Measurements from ENCODE around the gene UTP14C. TPM values are rescaled to one million over a fixed set of nuclear protein-coding genes. Genes with fewer than 3 reads are reported as not detected.
A peak's percentile ranks its signal among the peaks of the same experiment; 100 is the strongest.

The UTP14C gene
- total RNA-seq, 1 donor from 2014 or later, result 19.1 TPM

DNA sequence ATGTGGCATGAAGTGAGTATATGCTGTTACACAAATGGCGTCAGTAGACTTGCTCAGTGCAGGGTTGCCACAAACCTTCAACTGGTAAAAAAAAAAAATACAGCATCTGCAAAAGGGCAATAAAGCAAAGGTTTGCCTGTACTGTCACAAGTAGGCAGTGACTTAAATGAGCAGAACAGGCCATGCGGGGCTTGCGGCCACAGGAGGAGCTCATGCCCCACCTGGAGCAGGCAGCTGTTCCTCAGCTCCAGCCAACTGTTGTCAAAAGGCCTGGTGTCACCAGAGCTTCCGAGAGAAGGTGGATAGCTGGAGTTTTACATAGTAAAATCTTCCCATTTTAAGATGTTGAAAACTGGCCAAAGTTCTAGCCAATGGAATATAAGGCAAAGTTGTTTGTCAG is 20.9 kb upstream of the UTP14C start:
- H3K36me3 Mint-ChIP-seq (ENCODE audit: unreplicated experiment), result no peaks in the 10 kb centered on the region
- peaks cover 6% of the 10 kb centered on the region for H3K9me3 Mint-ChIP-seq (ENCODE audit: unreplicated experiment)
- TF ChIP-seq, protein P1, sequence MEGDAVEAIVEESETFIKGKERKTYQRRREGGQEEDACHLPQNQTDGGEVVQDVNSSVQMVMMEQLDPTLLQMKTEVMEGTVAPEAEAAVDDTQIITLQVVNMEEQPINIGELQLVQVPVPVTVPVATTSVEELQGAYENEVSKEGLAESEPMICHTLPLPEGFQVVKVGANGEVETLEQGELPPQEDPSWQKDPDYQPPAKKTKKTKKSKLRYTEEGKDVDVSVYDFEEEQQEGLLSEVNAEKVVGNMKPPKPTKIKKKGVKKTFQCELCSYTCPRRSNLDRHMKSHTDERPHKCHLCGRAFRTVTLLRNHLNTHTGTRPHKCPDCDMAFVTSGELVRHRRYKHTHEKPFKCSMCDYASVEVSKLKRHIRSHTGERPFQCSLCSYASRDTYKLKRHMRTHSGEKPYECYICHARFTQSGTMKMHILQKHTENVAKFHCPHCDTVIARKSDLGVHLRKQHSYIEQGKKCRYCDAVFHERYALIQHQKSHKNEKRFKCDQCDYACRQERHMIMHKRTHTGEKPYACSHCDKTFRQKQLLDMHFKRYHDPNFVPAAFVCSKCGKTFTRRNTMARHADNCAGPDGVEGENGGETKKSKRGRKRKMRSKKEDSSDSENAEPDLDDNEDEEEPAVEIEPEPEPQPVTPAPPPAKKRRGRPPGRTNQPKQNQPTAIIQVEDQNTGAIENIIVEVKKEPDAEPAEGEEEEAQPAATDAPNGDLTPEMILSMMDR (IDR thresholded peaks at IDR 0.05; ENCODE audit: partially characterized antibody, unreplicated experiment), result no peak
- H3K4me3 Mint-ChIP-seq (ENCODE audit: unreplicated experiment), result no peak overlapping the region
- H3K27ac Mint-ChIP-seq (ENCODE audit: unreplicated experiment), result no peak overlapping the region
- DNase-seq, result no peak
- peaks cover 3% of the 10 kb centered on the region for H3K27me3 Mint-ChIP-seq (ENCODE audit: unreplicated experiment)
- H3K4me1 Mint-ChIP-seq (ENCODE audit: low read depth, unreplicated experiment), result peaks cover 22% of the 10 kb centered on the region

DNA sequence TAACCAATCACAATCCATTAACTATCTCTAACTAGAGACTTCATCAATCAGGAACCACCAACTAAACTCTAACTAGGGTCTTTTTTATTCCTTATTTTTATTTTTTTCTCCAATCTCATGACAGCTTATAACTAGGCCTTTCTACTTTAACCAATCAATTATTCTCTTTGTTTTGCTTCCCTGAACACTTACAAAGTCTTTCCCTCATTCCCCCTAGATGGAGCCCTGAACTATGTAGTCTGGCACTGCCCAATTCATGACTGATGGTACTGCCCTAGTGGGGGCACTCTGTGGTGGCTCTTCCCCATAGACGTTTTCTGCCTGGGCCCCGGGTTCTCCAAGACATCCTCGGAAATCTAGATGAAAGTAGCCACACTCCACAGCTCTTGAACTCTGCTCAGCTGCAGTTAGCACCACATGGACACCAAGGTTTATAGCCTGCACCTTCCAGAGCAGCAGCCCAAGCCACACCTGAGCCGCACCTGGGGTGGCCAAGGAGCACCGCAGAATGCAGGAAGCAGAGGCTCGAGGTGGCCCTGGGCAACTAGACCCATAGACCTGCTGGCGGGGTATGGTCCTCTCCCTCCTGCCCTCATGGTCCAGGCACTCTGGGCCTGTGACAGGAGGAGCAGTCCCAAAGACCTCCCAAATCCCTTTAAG is 19.9 kb upstream of the UTP14C start:
- peaks cover 3% of the 10 kb centered on the region for H3K27me3 Mint-ChIP-seq (ENCODE audit: unreplicated experiment)
- TF ChIP-seq, protein P1 (IDR thresholded peaks at IDR 0.05; ENCODE audit: partially characterized antibody, unreplicated experiment), result no peak
- no peak overlapping the region for H3K4me3 Mint-ChIP-seq (ENCODE audit: unreplicated experiment)
- no peaks in the 10 kb centered on the region for H3K36me3 Mint-ChIP-seq (ENCODE audit: unreplicated experiment)
- DNase-seq, result no peak
- H3K27ac Mint-ChIP-seq (ENCODE audit: unreplicated experiment), result peak overlapping the region; percentile 44
- peaks cover 6% of the 10 kb centered on the region for H3K9me3 Mint-ChIP-seq (ENCODE audit: unreplicated experiment)
- H3K4me1 Mint-ChIP-seq (ENCODE audit: low read depth, unreplicated experiment), result peaks cover 11% of the 10 kb centered on the region

DNA sequence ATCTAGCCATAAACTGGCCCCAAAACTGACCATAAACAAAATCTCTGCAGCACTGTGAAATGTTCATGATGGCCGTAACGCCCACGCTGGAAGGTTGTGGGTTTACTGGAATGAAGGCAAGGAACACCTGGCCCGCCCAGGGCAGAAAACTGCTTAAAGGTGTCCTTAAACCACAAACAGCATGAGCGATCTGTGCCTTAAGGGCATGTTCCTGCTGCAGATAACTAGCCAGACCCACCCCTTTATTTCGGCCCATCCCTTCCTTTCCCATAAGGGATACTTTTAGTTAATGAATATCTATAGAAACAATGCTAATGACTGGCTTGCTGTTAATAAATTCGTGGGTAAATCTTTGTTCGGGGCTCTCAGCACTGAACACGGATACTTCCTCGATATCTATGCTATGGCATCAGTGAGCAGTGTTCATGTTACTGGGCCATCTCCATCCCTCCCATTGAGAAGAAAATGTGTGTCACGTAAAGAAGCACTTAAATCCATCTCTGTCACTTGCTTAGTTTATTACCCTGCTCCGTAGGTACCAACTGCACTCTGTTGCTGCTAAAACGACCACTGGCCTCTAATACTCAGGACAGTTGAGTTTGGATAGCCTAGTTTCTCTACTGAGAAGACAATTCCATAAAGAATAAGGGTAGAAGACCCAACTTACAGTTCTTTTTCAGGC is 18.5 kb upstream of the UTP14C start:
- DNase-seq, result no peak
- peaks cover 6% of the 10 kb centered on the region for H3K4me1 Mint-ChIP-seq (ENCODE audit: low read depth, unreplicated experiment)
- TF ChIP-seq, protein P1 (IDR thresholded peaks at IDR 0.05; ENCODE audit: partially characterized antibody, unreplicated experiment), result no peak
- H3K27ac Mint-ChIP-seq (ENCODE audit: unreplicated experiment), result no peak overlapping the region
- H3K27me3 Mint-ChIP-seq (ENCODE audit: unreplicated experiment), result peaks cover 4% of the 10 kb centered on the region
- peaks cover 6% of the 10 kb centered on the region for H3K9me3 Mint-ChIP-seq (ENCODE audit: unreplicated experiment)
- H3K4me3 Mint-ChIP-seq (ENCODE audit: unreplicated experiment), result no peak overlapping the region
- no peaks in the 10 kb centered on the region for H3K36me3 Mint-ChIP-seq (ENCODE audit: unreplicated experiment)

DNA sequence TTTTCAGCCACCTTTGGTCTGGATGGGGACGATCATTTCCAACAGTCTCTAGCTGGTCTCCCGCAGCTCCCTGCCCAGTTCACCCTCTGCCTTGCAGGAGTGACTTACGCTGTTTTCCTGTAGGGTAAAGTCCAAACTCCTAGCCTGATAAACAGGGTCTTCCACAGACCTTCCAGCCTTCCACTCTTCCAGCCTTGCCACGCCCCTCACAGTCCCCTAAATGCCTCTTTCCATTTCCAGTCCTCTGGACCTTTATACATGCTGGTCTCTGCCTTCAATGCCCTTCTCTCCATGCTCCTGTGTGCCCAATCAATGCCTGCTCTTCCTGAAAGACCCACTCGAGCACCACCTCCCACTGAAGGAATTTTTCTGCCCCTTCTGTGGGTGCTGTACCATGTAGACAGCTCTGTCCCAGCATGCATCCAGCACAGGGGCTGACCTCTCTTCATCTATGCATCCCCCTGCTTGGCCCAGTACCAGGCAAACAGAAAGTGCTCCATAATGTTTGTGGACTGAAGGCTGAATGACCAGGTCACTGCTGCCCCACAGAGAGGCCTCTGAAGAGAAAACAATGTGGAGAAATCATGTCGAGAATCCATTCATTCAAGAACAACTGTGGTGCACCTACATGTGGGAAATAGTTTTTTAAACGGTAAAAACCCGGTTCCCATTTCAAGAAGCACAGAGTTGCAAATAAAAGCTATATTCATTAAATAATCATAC is 17.8 kb upstream of the UTP14C start:
- Mint-ChIP-seq H3K27me3 (ENCODE audit: unreplicated experiment) (peaks cover 8% of the 10 kb centered on the region), H3K9me3 (ENCODE audit: unreplicated experiment) (peaks cover 6% of the 10 kb centered on the region), H3K36me3 (ENCODE audit: unreplicated experiment) (no peaks in the 10 kb centered on the region), H3K4me1 (ENCODE audit: low read depth, unreplicated experiment) (peaks cover 7% of the 10 kb centered on the region), H3K4me3 (ENCODE audit: unreplicated experiment) (peak overlapping the region; percentile 4), H3K27ac (ENCODE audit: unreplicated experiment) (no peak overlapping the region)
- DNase-seq, result no peak
- TF ChIP-seq, protein P1 (IDR thresholded peaks at IDR 0.05; ENCODE audit: partially characterized antibody, unreplicated experiment), result no peak

Data from glutamatergic neuron (in vitro differentiated cells).